A549 (cell line): ENCODE data around the gene RIN3. TPM values are rescaled to one million over a fixed set of nuclear protein-coding genes. Genes with fewer than 3 reads are reported as not detected.

Source experiments
- ATAC-seq, 2 experiments: fragments of 200-7000 bp in 1 of 2; fragments of >200 bp in 1 of 2; cut with Nextera tagmentation in 1 of 2; cut with Tn5 transposase in 1 of 2; 3 replicates each; pipeline versions ENCODE4 v1.8.0 to v1.9.1; 2018 to 2020; ENCODE audit warnings: mild to moderate bottlenecking in 1 of 2, moderate library complexity in 1 of 2
- CTCF ChIA-PET: fragments of 300-600 bp; sonication (Branson Sonifier 250); formaldehyde crosslinking; extraction: SDS; loops from one replicate; lab custom pipeline; 2021; ENCODE audit warnings: antibody characterized with exemption, inconsistent platforms; lab: Yijun Ruan, JAX
- POLR2A ChIA-PET: fragments of 350-600 bp; formaldehyde crosslinking; extraction: SDS; loops from one replicate; lab custom pipeline; 2021; ENCODE audit warnings: antibody characterized with exemption, inconsistent platforms; lab: Yijun Ruan, JAX
- DNase-seq, 2 experiments: peaks; one replicate each; pipeline versions ENCODE4 v3.0.0 to v3.0.0-alpha.2; 2011 to 2016; ENCODE audit warnings: low read depth in 1 of 2, low spot score in 1 of 2
- FAIRE-seq: peaks from 2 replicates; lab custom pipeline; 2011; peaks lifted over from hg19 to GRCh38; lab: Jason Lieb, UNC
- H3K27ac ChIP-seq, 2 experiments: fragments of >200 bp; sonication (Bioruptor Twin); formaldehyde crosslinking; 3 replicates each; pipeline ENCODE4 v1.5.1; 2016 to 2017
- H3K4me1 ChIP-seq: fragments of >200 bp; sonication (Bioruptor Twin); formaldehyde crosslinking; 3 replicates; pipeline ENCODE4 v1.6.1; 2016
- H3K4me2 ChIP-seq: fragments of >200 bp; sonication (Bioruptor Twin); formaldehyde crosslinking; 3 replicates; pipeline ENCODE4 v1.6.1; 2016
- H3K4me3 ChIP-seq: fragments of >200 bp; sonication (Bioruptor Twin); formaldehyde crosslinking; 3 replicates; pipeline ENCODE4 v1.5.1; 2016
- H3K9me3 ChIP-seq: fragments of >200 bp; sonication (Bioruptor Twin); formaldehyde crosslinking; 3 replicates; pipeline ENCODE4 v1.6.1; 2016
- BHLHE40 ChIP-seq: IDR thresholded peaks from 2 replicates; pipeline ENCODE4 v1.6.1; 2012; ENCODE audit warnings: low read depth, low read length, inconsistent platforms
- CBX2 ChIP-seq: fragments of 200-600 bp; sonication (generic); IDR thresholded peaks from 2 replicates; pipeline ENCODE4 v1.6.1; 2016; ENCODE audit warnings: low read depth, mild to moderate bottlenecking, borderline replicate concordance
- CBX8 ChIP-seq: fragments of 200-600 bp; sonication (generic); IDR thresholded peaks from 2 replicates; pipeline ENCODE4 v1.6.1; 2016
- CEBPB ChIP-seq, 2 experiments: fragments of >200 bp in 1 of 2; sonication (Bioruptor Twin) in 1 of 2; formaldehyde crosslinking in 1 of 2; IDR thresholded peaks; 2 replicates each; pipeline ENCODE4 v1.6.1; 2012 to 2016
- CHD4 ChIP-seq: fragments of 200-600 bp; sonication (generic); IDR thresholded peaks from 2 replicates; pipeline ENCODE4 v1.6.1; 2016; ENCODE audit warnings: antibody characterized with exemption, mild to moderate bottlenecking, borderline replicate concordance
- EHMT2 ChIP-seq: fragments of 200-600 bp; sonication (generic); IDR thresholded peaks from 2 replicates; pipeline ENCODE4 v1.6.1; 2016; ENCODE audit warnings: antibody characterized with exemption, low read depth, mild to moderate bottlenecking, moderate library complexity
- ESRRA ChIP-seq: fragments of 150-350 bp; IDR thresholded peaks from 2 replicates; pipeline ENCODE4 v1.6.1; 2014; ENCODE audit warnings: mild to moderate bottlenecking, low read length, borderline replicate concordance
- FOSB ChIP-seq: fragments of 250-450 bp; sonication (Bioruptor Pico); IDR thresholded peaks from 2 replicates; pipeline ENCODE4 v1.5.0; 2020; ENCODE audit warnings: mild to moderate bottlenecking, moderate library complexity
- HDAC2 ChIP-seq: fragments of 200-600 bp; sonication (generic); IDR thresholded peaks from 2 replicates; pipeline ENCODE4 v1.6.1; 2016
- JUN ChIP-seq, 2 experiments: fragments of >200 bp; sonication (Bioruptor Twin); formaldehyde crosslinking; IDR thresholded peaks; 2 replicates in 1 of 2; 3 replicates in 1 of 2; pipeline ENCODE4 v1.6.1; 2016 to 2017
- KDM1A ChIP-seq: fragments of 200-600 bp; sonication (generic); IDR thresholded peaks from 2 replicates; pipeline ENCODE4 v1.6.1; 2016; ENCODE audit warnings: low read depth, mild to moderate bottlenecking
- MAZ ChIP-seq: fragments of 150-350 bp; IDR thresholded peaks from 2 replicates; pipeline ENCODE4 v1.6.1; 2014; ENCODE audit warnings: antibody characterized with exemption, low read depth, low read length, borderline replicate concordance
- NPAS2 ChIP-seq: fragments of 250-450 bp; sonication (Bioruptor Pico); IDR thresholded peaks from 2 replicates; pipeline ENCODE4 v1.8.0; 2022; ENCODE audit warnings: mild to moderate bottlenecking, moderate library complexity, borderline replicate concordance
- PHF8 ChIP-seq: fragments of 200-600 bp; sonication (generic); IDR thresholded peaks from 2 replicates; pipeline ENCODE4 v1.6.1; 2016; ENCODE audit warnings: low read depth, mild to moderate bottlenecking, antibody characterized with exemption, moderate library complexity, borderline replicate concordance
- POLR2AphosphoS2 ChIP-seq: conservative IDR thresholded peaks from 2 replicates; pipeline ENCODE4 v1.6.1; 2012; ENCODE audit warnings: low read length, improper control_type of control experiment, inconsistent platforms
- RCOR1 ChIP-seq: fragments of 150-350 bp; IDR thresholded peaks from 2 replicates; pipeline ENCODE4 v1.6.1; 2014; ENCODE audit warnings: antibody characterized with exemption, low read length, low read depth
- RFX5 ChIP-seq: fragments of 450-650 bp; IDR thresholded peaks from 2 replicates; pipeline ENCODE4 v1.7.1; 2014; ENCODE audit warnings: antibody characterized with exemption, mild to moderate bottlenecking, moderate library complexity
- SREBF2 ChIP-seq: fragments of 450-650 bp; IDR thresholded peaks from 2 replicates; pipeline ENCODE4 v1.6.1; 2014; ENCODE audit warnings: mild to moderate bottlenecking, moderate library complexity
- ZSCAN20 ChIP-seq: fragments of 250-450 bp; sonication (Bioruptor Pico); IDR thresholded peaks from 2 replicates; pipeline ENCODE4 v1.8.0; 2022; ENCODE audit warnings: mild to moderate bottlenecking, moderate library complexity
- WGBS: methylation state at CpG from one replicate; pipeline ENCODE4 v1.1.6; 2017; ENCODE audit errors: missing lambda C conversion rate; 5-methylcytosine and 5-hydroxymethylcytosine counted together
- polyA plus RNA-seq, 4 experiments: library from polyadenylated mRNA; depleted of rRNA in 3 of 4; stranded (reverse); fragments of >200 nt; fragmentation: RNase III in 1 of 4; extraction: RNeasy Plus Mini Kit Qiagen cat#74134 plus additional on column Dnase treatment in 1 of 4; gene quantifications; 2 replicates in 3 of 4; 3 replicates in 1 of 4; pipeline ENCODE4 v1.2.3, GENCODE V29; 2011 to 2017
- TF ChIP-seq, protein P1 (sequence below): IDR thresholded peaks from 2 replicates; pipeline ENCODE4 v1.6.1; 2012
- TF ChIP-seq, protein P2 (sequence below): fragments of 450-650 bp; IDR thresholded peaks from 2 replicates; pipeline ENCODE4 v1.6.1; 2014; ENCODE audit warnings: antibody characterized with exemption
- TF ChIP-seq, protein P3 (sequence below): fragments of 250-450 bp; sonication (Bioruptor Pico); IDR thresholded peaks from 2 replicates; pipeline ENCODE4 v1.5.0; 2021; ENCODE audit warnings: mild to moderate bottlenecking, moderate library complexity, borderline replicate concordance

The RIN3 gene
- polyA plus RNA-seq, 2 of the 4 experiments (the other 2 are of a cell fraction) = 5.6 to 14.5 TPM

DNA sequence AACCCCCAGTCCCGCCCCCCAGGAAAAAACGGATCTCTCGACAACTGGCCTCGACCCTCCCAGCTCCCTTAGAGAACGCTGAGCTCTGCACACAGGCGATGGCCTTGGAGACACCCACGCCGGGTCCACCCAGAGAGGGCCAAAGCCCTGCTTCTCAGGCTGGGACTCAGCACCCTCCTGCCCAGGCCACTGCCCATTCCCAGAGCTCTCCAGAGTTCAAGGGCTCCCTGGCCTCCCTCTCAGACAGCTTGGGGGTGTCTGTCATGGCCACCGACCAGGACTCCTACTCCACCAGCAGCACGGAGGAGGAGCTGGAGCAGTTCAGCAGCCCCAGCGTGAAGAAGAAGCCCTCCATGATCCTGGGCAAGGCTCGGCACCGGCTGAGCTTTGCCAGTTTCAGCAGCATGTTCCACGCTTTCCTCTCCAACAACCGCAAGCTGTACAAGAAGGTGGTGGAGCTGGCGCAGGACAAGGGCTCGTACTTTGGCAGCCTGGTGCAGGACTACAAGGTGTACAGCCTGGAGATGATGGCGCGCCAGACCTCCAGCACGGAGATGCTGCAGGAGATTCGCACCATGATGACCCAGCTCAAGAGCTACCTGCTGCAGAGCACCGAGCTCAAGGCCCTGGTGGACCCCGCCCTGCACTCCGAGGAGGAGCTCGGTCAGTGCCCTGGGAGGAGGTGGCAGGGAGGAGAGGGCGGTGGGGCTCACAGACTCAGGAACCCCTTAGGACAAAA lies 139.0 kb downstream of the RIN3 start (continued):
- no peak for TF ChIP-seq PHF8
- no peak for TF ChIP-seq HDAC2
- TF ChIP-seq, protein P1, sequence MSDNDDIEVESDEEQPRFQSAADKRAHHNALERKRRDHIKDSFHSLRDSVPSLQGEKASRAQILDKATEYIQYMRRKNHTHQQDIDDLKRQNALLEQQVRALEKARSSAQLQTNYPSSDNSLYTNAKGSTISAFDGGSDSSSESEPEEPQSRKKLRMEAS = no peak
- no peak for TF ChIP-seq CBX8
- no peak for TF ChIP-seq BHLHE40
- no peak for TF ChIP-seq ESRRA
- TF ChIP-seq EHMT2 = no peak
- no peak for TF ChIP-seq MAZ
- TF ChIP-seq POLR2AphosphoS2 = no peak

DNA sequence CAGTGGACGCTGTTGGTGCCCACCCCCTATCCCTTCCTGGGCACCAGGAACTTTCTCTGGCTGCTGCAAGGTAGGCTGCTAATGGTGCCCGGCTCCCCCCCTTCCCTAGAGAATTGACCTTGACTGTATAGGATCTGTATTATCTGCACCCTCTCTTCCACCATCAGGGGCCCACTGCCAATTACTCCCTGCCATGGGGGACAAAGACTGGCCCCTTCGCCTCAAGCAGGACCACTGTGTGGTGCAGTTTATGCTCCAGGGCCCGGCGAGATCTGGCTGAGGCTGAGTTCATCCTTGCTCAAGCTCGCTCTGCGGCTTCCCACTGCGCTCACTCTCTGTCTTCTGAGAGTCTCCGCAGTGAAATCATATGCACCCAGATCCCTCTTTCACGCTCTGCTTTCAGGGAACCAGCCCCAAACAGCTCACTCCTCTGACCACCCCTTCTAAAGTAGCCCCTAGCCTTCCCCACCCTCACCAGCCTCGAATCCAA lies 139.6 kb downstream of the RIN3 start:
- no peak overlapping the region for H3K4me3 ChIP-seq
- no peaks in the 10 kb centered on the region for H3K4me1 ChIP-seq
- TF ChIP-seq, protein P2, sequence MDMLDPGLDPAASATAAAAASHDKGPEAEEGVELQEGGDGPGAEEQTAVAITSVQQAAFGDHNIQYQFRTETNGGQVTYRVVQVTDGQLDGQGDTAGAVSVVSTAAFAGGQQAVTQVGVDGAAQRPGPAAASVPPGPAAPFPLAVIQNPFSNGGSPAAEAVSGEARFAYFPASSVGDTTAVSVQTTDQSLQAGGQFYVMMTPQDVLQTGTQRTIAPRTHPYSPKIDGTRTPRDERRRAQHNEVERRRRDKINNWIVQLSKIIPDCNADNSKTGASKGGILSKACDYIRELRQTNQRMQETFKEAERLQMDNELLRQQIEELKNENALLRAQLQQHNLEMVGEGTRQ = no peak
- no peak for TF ChIP-seq ZSCAN20
- no peak for TF ChIP-seq CBX2
- TF ChIP-seq JUN (IDR thresholded peaks at IDR 0.05) = no peak
- TF ChIP-seq ESRRA = no peak
- TF ChIP-seq, protein P3, sequence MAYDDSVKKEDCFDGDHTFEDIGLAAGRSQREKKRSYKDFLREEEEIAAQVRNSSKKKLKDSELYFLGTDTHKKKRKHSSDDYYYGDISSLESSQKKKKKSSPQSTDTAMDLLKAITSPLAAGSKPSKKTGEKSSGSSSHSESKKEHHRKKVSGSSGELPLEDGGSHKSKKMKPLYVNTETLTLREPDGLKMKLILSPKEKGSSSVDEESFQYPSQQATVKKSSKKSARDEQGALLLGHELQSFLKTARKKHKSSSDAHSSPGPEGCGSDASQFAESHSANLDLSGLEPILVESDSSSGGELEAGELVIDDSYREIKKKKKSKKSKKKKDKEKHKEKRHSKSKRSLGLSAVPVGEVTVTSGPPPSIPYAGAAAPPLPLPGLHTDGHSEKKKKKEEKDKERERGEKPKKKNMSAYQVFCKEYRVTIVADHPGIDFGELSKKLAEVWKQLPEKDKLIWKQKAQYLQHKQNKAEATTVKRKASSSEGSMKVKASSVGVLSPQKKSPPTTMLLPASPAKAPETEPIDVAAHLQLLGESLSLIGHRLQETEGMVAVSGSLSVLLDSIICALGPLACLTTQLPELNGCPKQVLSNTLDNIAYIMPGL (CRISPR knock-in tag) = no peak
- no peak for TF ChIP-seq SREBF2
- no peak for TF ChIP-seq RFX5
- TF ChIP-seq MAZ = no peak
- no peak for TF ChIP-seq CHD4
- no peak for TF ChIP-seq NPAS2 (CRISPR knock-in tag)
- no peak for TF ChIP-seq RCOR1
- TF ChIP-seq CBX8 = no peak
- TF ChIP-seq, all 56 proteins: peak for 0
- WGBS = 95% methylated on average over 11 of the region's 11 CpGs
- Histone ChIP-seq H3K27ac (no peak overlapping the region), H3K4me2 (no peak overlapping the region), H3K9me3 (no peaks in the 10 kb centered on the region)
- ATAC-seq (no peak), FAIRE-seq (no peak), DNase-seq (no peak)
- POLR2A ChIA-PET = no interaction called here
- CTCF ChIA-PET = interaction anchor here (1.2 to 1.6 kb wide), 2 partner anchors 17 to 33 kb away, joined by 4 read pairs; no protein-coding TSS in a partner anchor

DNA sequence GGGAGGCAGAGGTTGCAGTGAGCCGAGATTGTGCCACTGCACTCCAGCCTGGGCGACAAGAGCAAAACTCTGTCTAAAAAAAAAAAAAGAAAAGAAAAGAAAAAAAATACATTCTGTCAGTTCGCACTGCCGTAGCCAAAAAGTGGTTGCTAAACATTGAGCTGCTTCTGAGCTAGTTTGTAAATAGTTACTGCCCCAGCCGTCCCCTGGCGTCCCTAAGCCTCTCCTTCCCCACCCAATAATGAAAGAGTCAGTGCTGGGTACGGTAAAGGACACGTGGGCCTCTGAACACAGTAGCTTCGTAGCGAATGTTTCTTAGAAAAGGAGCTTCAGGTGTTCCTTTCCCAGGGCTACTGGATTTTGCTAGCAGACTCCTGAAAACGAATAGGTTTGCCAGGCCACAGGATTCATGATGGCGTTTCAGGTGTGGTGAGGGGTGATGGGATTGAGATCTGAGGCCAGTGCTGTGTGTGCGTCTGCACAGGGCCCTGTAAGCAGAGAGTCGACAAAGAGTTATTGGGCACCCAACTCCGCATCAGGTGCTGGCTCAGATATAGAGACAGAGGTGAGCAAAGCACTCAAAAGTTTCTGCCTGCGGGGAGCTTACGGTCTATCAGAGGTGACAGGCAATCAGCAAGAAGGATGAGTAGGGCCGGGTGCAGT lies 140.8 kb downstream of the RIN3 start:
- Histone ChIP-seq H3K4me1 (no peaks in the 10 kb centered on the region), H3K27ac (no peak overlapping the region), H3K4me3 (no peak overlapping the region), H3K4me2 (no peak overlapping the region), H3K9me3 (no peaks in the 10 kb centered on the region)
- WGBS = 95% methylated on average over 18 of the region's 18 CpGs
- TF ChIP-seq CBX2 (no peak), SREBF2 (no peak), CHD4 (no peak), CEBPB (IDR thresholded peaks at IDR 0.05) (no peak), FOSB (CRISPR knock-in tag) (no peak), KDM1A (no peak)
- FAIRE-seq = no peak
- ATAC-seq = no peak
- POLR2A ChIA-PET = no interaction called here
- no peak for DNase-seq
- CTCF ChIA-PET = interaction anchor here (0.6 to 0.7 kb wide), 2 partner anchors 33 to 133 kb away, joined by 3 read pairs; no protein-coding TSS in a partner anchor
